ENCODE results near the gene NUP205. TPM values are rescaled to one million over a fixed set of nuclear protein-coding genes. Genes with fewer than 3 reads are reported as not detected.
A peak's percentile ranks its signal among the peaks of the same experiment; 100 is the strongest.

The NUP205 gene
- total and polyA plus RNA-seq, 2 of the 13 experiments (the other 11 are each of a cell fraction or from before 2014, with no cell fraction given), result 46.2 to 87.2 TPM

- no peak for TF ChIP-seq ZNF337 (CRISPR knock-in tag; IDR thresholded peaks at IDR 0.05; ENCODE audit: borderline replicate concordance, low read depth)
- TF ChIP-seq TBP (CRISPR knock-in tag; IDR thresholded peaks at IDR 0.05), result no peak
- 0 out of 2 replicates have a peak, but pooled peaks have one; percentile 9 for TF ChIP-seq ZNF691 (CRISPR knock-in tag; IDR thresholded peaks at IDR 0.05; ENCODE audit: borderline replicate concordance, low read depth)
- 0 out of 2 replicates have a peak, but pooled peaks have one; percentile 84 for TF ChIP-seq PAWR (CRISPR knock-in tag; IDR thresholded peaks at IDR 0.05; ENCODE audit: borderline replicate concordance)
- 0 out of 2 replicates have a peak, but pooled peaks have one; percentile 15 for TF ChIP-seq ZNF205 (CRISPR knock-in tag; IDR thresholded peaks at IDR 0.05)
- no peak for TF ChIP-seq RFX5 (IDR thresholded peaks at IDR 0.05; ENCODE audit: low read depth, low read length)
- peak; percentile 56; the same call in 1 of the 2 replicates for TF ChIP-seq FOXK1 (CRISPR knock-in tag; IDR thresholded peaks at IDR 0.05; ENCODE audit: borderline replicate concordance, low read depth)
- TF ChIP-seq MIXL1 (CRISPR knock-in tag; IDR thresholded peaks at IDR 0.05), result 0 out of 2 replicates have a peak, but pooled peaks have one; percentile 31
- TF ChIP-seq KLF15 (CRISPR knock-in tag; IDR thresholded peaks at IDR 0.05; ENCODE audit: borderline replicate concordance), result 0 out of 2 replicates have a peak, but pooled peaks have one; percentile 13
- no peak for TF ChIP-seq CENPT (CRISPR knock-in tag; IDR thresholded peaks at IDR 0.05; ENCODE audit: low read depth)
- TF ChIP-seq ZBTB46 (CRISPR knock-in tag; IDR thresholded peaks at IDR 0.05; ENCODE audit: borderline replicate concordance), result no peak
- TF ChIP-seq NFIC (IDR thresholded peaks at IDR 0.05; ENCODE audit: low read length), result no peak
- no peak for TF ChIP-seq ZNF775 (CRISPR knock-in tag; IDR thresholded peaks at IDR 0.05; ENCODE audit: borderline replicate concordance)
- no peak for TF ChIP-seq SIX4 (CRISPR knock-in tag; IDR thresholded peaks at IDR 0.05)
- peak; percentile 65; the same call in 1 of the 2 replicates for TF ChIP-seq RNF2 (conservative IDR thresholded peaks at IDR 0.05; ENCODE audit: low read depth)
- peak; percentile 78 for TF ChIP-seq GMEB1 (CRISPR knock-in tag; IDR thresholded peaks at IDR 0.05; ENCODE audit: borderline replicate concordance)
- no peak for TF ChIP-seq ZNF800 (CRISPR knock-in tag; IDR thresholded peaks at IDR 0.05)
- no peak for TF ChIP-seq PLSCR1 (CRISPR knock-in tag; IDR thresholded peaks at IDR 0.05; ENCODE audit: borderline replicate concordance)
- no peak for TF ChIP-seq HES4 (CRISPR knock-in tag; IDR thresholded peaks at IDR 0.05; ENCODE audit: borderline replicate concordance)
These were observed 47.7 kb upstream of the NUP205 start, which contains the start of gene CNOT4 (continued) for GRCh38 chr7:135509839-135510591.

All from HepG2 (cell line).